NCI-H146 (cell line): ENCODE results near the gene HS2ST1.

Source experiments
- DNase-seq: peaks from one replicate; lab custom pipeline; 2025; lab: John Stamatoyannopoulos, UW

The HS2ST1 gene

DNA sequence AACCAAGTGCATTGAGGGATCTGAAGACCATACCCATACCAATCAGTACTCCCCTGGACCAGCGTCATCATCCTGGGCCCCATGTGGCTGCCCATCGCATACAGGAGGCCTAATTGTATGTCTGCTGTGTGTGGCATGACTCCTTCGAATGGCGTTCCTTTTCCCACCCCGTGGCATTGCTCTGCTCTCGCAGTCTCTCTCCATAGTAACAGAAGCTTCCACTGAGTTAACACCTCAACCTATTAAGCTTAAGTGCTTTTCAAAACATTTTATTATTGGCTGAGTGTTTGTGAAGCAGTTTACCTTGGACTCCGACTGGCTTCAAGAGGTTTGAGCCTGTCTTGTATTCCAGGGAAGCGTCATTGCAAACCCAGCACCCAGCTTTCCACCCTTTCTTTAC, 227.1 kb downstream of the HS2ST1 start:
- DNase-seq = no peak

DNA sequence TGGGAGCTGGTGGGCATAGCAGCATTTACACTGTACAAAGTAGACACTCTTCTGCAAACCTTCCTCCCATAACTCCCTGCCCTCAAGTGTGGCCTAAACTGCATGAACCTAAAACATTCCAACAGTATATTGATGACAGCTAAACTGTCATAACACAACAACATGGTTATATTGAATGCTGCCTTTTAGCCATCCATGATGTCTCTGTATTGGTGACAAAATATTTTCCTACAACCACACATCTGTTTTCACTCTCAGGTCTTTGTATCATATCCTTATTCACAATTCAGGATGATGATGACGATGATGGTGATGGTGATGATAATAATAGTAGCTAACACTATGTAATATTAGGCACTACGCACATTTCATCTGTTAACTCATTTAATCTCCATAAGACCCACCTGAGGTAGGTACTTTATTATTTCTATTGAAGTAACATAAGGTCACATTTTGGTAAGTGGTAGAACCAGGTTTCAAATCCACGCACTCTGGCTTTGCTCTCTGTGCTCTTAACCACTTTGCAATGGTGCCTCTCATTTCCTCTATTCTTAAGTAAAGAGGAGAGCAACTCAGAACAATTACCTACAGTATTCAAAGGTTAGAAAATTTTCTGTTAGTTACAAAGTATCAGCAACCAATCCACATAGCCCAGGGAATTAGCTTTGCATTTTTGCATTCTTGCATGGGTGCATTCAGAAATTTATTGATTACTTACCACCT, 229.1 kb downstream of the HS2ST1 start:
- DNase-seq = no peak

DNA sequence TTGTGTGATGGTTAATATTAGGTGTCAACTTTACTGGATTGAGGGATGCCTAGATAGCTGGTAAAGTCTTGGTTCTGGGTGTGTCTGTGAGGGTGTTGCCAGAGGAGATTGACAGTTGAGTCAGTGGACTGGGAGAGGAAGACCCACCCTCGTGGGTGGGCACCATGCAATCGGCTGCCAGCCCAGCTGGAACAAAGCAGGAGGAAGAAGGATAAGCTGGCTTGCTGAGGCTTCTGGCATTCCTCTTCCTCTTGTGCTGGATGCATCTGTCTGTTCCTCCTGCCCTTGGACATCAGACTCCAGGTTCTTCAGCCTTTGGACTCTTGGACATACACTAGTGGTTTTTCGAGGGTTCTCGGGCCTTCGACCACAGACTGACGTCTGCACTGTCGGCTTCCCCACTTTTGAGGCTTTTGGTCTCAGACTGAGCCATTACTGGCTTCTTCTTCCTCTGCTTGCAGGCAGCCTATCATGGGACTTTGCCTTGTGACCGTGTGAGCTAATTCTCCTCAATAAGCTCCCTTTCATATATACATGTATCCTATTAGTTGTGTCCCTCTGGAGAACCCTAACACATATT, 230.0 kb downstream of the HS2ST1 start:
- DNase-seq = no peak

DNA sequence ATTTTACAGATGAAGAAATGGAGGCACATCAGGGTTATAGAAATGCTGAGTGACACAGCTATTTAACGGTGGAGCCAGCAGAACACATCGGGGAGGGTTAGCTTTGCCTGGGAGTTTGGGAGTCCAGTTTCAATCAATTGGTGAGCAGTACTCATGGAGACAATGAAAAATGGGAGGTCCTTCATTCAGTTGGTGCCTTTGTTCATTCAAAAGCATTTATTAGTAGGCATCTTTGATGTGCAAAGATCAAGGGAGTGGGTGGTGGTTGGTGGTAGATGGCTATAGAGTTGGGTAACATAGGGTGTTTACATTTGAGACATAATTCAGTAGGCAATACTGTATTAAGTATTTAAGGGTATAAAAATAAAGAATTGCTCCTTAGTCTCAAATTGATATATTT, 230.5 kb downstream of the HS2ST1 start:
- DNase-seq = no peak

DNA sequence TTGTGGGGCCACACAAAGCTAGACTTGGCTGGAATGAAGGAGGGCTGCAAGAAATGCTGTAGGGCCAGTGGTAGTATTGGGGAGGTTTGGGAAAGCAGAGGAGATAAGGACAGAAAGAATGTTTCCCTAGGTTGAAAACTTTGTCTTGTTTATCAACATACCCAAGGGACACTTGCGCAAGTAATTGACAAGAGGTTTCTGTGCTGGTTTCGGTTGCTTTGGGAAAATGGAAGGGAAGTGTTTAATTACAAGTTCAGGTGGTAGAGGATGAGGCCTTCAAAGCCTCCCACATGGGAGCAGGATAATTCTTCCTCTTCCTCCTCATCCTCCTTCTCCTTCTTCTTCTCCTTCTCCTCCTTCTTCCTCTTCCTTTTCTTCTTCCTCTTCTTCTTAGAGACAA, 232.1 kb downstream of the HS2ST1 start:
- DNase-seq = no peak

DNA sequence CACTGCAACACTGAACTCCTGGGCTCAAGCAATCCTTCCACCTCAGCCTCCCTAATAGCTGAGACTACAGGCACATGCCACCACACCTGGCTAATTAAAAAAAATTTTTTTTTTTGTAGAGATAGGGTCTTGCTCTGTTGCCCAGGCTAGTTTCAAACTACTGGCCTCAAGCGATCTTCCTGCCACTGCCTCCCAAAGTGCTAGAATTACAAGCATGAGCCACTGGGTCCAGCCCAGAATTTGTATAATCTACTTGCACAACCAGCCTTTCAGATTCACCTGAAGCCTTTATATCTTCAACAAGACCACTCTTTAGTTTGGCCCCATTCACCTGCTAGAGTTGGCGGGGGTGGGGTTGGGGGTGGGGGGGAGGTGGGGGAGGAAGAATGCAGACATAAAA, 232.6 kb downstream of the HS2ST1 start:
- no peak for DNase-seq

DNA sequence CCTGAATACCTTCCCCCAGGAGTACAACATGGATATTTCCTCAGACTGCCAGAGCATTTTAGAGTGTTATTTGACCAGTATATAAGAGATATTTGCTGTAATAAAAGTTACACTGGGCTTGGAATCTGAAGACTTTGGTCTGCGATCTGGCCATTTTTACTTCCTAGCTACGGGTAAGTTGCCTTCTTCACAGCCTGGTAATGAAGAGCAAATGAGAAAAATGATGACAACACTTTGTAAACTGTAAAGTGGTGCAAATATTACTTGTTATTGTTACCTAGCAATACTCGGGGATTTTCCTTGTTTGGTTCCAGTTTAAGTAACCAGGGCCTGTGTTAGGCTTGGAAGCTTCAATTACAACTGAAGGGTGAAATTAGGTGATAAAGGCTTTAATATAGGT, 233.4 kb downstream of the HS2ST1 start:
- no peak for DNase-seq

DNA sequence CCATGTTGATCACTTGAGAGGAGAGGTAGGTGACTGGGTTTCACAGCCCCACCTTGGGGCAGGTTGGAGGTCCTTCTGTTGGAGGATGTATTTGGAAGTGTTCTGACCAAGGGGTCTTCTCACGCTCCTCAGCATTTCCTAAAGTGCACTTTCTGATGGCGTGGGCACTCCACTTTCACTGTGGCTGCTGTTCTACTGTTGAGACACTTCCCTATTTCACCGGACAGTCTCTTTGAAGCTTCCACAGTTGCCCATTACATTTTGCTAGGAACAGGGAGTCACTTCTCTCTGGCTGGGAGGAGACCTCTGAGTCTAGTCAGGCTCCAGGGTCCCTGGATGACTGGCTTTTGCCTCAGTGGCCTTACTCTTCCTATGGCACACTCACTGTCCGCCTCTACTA, 234.2 kb downstream of the HS2ST1 start:
- no peak for DNase-seq

DNA sequence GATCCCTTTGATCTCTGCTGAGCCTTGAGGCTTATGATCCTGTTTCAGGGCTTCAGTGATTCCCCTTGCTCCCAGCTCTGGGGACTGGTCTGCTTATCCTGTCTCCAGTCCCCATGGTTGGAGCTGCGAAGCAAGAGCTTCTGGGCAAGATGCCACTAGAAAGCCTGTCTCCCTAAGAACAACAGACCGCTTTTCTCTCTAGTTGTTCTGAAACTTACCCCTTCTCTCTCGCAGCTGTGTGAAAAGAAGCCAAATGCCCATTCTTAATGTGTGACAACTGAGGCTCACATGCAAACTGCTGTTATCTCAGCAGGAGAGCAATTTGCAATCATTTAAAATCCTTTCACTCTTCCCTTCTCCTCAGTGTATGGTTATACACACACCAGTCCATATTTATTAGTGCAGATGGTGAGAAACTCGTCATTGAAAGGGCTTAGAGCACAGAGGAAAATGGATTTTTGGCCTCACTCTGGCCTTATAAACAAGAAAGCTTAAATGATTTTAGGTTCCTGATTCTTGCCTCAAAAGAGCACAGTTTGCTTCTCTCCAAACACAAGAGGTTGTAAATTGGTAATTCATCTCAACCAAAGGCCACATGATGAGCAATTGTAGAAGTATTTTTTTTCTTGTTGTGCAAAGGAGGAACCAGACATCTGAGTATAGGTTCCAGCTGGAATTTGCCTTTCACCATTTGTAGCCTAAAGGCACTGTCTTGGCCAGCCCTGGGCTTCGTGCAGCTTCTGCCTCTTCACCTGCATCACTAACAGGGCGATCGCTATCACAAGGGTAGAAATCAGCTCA, 235.0 kb downstream of the HS2ST1 start:
- DNase-seq = peak; percentile 44

DNA sequence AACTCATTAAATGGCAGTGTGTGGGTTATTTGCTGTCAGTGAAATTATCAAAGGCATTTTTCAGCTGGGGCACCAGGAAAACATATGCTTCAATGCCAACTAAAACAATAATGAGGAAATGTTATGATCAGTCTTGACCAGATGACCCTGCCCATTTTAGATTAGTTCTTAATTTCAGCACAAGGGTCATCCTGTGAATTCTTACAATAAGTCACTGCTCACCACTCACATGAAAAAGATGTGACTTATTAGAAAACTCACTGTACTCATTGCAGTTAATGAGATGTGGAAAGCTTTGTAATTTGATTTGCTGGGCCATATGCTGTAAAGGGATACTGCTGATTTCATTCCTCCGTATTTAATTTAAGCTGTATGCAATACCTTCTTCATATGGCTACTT, 235.7 kb downstream of the HS2ST1 start:
- no peak for DNase-seq

DNA sequence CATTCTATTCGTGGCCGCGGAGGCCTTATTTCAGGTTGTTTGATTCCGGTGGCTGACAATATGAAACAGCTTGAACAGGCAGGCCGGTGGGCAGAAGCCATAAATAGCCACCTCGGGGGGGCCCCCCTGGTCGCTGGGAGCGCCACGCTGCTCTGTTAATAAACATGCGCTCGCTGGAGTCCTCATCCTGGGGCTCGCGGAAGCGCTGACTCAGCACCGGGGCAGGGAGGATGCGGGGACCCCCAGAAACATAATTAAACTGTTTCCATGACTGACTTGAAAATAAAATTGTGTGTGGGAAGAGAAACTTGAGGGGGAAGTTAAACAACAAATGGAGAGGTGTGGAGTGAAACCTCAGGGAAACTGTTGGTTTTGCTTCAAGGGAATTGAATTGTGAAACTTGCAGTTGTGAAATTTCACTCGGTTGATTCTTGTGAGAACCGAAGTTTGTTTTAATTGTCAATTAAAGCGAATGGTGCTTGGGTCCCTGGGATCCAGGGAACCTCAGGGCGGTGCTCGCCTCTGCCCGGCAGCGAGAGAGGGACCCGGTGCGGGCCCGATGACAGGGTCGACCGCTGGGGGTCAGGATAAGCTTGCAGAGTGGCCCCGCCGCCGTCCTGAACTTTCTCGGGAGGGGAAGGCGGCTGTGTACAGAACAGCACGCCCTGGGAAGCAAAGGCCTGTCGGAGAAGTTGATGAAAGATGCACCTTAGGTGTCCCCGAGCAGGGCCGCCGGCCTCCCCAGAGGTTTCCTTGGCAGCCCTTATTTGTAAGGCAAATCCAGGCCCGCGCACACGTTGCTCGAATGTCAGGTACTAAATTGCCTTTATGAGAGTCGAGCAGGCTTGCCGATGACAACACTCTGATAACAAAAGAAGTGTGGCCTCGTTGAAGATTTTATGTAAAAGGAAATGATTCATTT, 237.3 kb downstream of the HS2ST1 start:
- DNase-seq = no peak

DNA sequence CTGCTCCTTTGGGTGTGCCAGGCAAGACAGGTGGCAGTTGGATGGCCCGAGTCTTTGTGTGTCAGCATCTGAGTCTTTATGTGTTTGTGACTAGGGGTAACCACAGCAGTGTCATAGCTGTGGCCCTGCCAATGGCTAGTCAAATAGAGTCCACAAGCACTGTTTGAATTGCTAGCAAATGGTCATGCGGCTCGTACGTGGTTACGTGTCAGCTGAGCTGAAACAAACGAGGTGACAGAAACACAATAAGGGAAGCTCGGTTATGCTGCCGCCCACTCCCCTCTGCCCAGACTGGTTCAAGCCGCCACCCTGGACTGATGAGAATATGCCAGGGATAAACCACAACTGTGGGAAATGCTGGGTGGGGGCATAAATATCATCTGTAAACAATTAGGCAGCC, 239.9 kb downstream of the HS2ST1 start:
- DNase-seq = peak; percentile 8

DNA sequence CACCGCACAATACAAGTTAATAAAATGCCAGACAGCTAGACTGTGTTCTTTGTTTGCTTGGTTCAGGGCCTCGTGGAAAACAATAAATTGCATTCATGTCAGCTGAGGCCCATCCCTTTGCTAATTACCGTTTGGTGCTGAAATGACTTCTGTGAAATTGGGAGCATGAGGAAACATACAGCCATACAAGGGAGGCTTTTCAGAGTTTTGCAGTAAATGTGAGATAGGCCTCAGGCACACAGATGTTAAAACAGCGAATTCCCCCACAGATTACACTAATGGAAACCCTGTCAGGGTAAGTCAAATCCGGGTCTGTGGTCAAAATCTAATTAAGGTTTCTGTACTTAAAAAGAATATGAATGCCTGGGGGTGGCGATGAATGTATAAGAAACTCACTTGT, 240.7 kb downstream of the HS2ST1 start:
- no peak for DNase-seq

DNA sequence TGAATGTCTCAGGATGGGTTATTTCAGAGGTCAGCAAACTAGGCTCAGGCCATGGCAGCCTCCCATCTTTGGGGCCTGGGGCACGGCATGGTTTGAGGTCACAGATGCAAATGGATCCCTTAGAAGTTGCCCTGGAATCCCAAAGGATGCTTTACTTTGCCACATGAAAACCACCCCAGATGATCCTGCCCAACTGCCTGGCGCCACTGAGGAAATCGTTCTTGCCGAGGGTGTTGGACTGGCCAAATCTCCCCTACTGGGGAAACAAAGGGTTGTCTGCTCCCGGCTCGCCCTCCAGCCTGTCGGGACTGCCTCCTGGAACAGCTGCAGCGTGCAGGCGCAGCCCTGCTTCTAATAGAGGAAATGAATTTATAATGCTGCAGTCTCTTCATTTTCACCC, 241.2 kb downstream of the HS2ST1 start:
- DNase-seq = no peak

DNA sequence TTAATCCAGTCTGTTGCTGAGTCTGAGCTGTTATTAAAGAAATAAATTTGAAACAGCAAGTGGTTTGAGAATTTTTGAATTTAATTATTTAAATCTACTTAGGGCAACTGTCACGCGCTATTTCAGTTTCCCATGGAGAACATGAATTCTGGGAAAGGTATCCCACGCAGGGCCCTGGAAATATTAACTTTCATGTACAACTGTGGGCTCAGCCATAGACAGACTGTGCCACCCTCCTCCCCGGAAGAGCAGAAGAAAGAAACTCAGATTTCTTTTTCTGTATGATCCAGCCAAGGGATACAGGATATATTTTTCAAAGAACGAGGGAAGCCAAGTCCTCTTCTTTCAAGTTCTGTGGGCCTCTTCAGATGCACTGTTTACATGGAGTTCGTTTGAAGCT, 241.7 kb downstream of the HS2ST1 start:
- DNase-seq = no peak

DNA sequence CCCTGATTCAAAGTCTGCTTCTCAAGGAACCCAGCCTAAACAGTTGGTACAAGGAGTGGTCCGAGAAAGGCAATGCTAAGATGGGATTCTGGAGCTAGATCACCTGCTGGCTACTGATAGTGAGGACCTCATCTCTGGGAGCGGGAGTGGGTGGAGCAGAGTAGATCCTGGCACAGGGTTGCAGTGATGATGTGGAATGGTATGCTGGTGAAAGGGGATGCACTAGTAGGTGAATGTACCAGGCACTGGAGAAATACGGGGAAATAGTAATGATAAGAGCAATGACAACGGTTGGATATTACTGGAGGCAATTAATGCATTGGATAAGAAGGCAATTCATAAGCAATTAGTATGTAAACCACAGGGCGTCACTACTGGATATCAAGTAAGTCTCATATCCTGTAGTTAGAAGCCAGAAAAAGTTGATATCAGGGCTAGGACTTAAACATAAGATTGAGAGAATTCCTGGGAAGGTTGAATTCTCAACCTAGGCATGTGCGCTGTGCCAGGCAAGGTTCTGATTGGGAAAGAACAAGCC, 245.0 kb downstream of the HS2ST1 start:
- no peak for DNase-seq
